Measurements from ENCODE around the gene MFNG. TPM values are rescaled to one million over a fixed set of nuclear protein-coding genes. Genes with fewer than 3 reads are reported as not detected.

MFNG gene
- total RNA-seq, 3 donors from 2014 or later, result 11.3 to 16.1 (median 13.7) TPM

GRCh38 chr22:37449331-37450001, 36.7 kb downstream of the MFNG start:
- H3K36me3 ChIP-seq (ENCODE audit: low read depth), result no peaks in the 10 kb centered on the region
- ATAC-seq (no peak), DNase-seq (no peak)
- H3K4me1 ChIP-seq (ENCODE audit: low read depth), result no peaks in the 10 kb centered on the region
- H3K9me3 ChIP-seq, result no peaks in the 10 kb centered on the region
- TF ChIP-seq CTCF (IDR thresholded peaks at IDR 0.05), result no peak
- intact Hi-C loops (cut with DNase I, micrococcal nuclease), result loop anchor here in 1 of 2 donors (10.0 kb wide), 1 partner anchor 135 kb away; no protein-coding TSS in a partner anchor
- no peak overlapping the region for H3K4me3 ChIP-seq

GRCh38 chr22:37448516-37449127, 37.6 kb downstream of the MFNG start:
- intact Hi-C loops (cut with DNase I, micrococcal nuclease), result no loop called here
- no peak for ATAC-seq
- no peak for TF ChIP-seq CTCF (IDR thresholded peaks at IDR 0.05)
- H3K9me3 ChIP-seq, result no peaks in the 10 kb centered on the region
- no peaks in the 10 kb centered on the region for H3K4me1 ChIP-seq (ENCODE audit: low read depth)
- no peak for DNase-seq
- H3K36me3 ChIP-seq (ENCODE audit: low read depth), result no peaks in the 10 kb centered on the region
- no peak overlapping the region for H3K4me3 ChIP-seq

GRCh38 chr22:37445501-37445900, 40.7 kb downstream of the MFNG start:
- H3K36me3 ChIP-seq (ENCODE audit: low read depth), result no peaks in the 10 kb centered on the region
- ATAC-seq (no peak), DNase-seq (no peak)
- no peak overlapping the region for H3K4me3 ChIP-seq
- TF ChIP-seq CTCF (IDR thresholded peaks at IDR 0.05), result no peak
- H3K4me1 ChIP-seq (ENCODE audit: low read depth), result no peaks in the 10 kb centered on the region
- peaks cover 4% of the 10 kb centered on the region for H3K9me3 ChIP-seq
- intact Hi-C loops (cut with DNase I, micrococcal nuclease), result no loop called here

GRCh38 chr22:37443977-37444376, 42.2 kb downstream of the MFNG start:
- Histone ChIP-seq H3K4me1 (ENCODE audit: low read depth) (no peaks in the 10 kb centered on the region), H3K36me3 (ENCODE audit: low read depth) (no peaks in the 10 kb centered on the region), H3K4me3 (no peak overlapping the region), H3K9me3 (peaks cover 5% of the 10 kb centered on the region)
- ATAC-seq (no peak), DNase-seq (no peak)
- intact Hi-C loops (cut with DNase I, micrococcal nuclease), result no loop called here
- no peak for TF ChIP-seq CTCF (IDR thresholded peaks at IDR 0.05)

- Histone ChIP-seq H3K4me3 (no peak overlapping the region), H3K9me3 (peaks cover 5% of the 10 kb centered on the region), H3K36me3 (ENCODE audit: low read depth) (no peaks in the 10 kb centered on the region), H3K4me1 (ENCODE audit: low read depth) (no peaks in the 10 kb centered on the region)
- DNase-seq (no peak), ATAC-seq (no peak)
- intact Hi-C loops (cut with DNase I, micrococcal nuclease), result no loop called here
- no peak for TF ChIP-seq CTCF (IDR thresholded peaks at IDR 0.05)
Observed at GRCh38 chr22:37443086-37443485, 43.1 kb downstream of the MFNG start.

Measured in mucosa of descending colon (tissue), 3 donors.